Muscle of back (tissue), 11 donors: Measurements from ENCODE around the gene NAA40. TPM values are rescaled to one million over a fixed set of nuclear protein-coding genes. Genes with fewer than 3 reads are reported as not detected.
"Not testable (repeated sequence)": the region's sequence is repeated elsewhere in the genome, so short reads cannot be mapped to it uniquely, and the experiment has no call there.

Source experiments
- DNase-seq, 3 donors: peaks; one replicate each; pipeline versions ENCODE4 v3.0.0 to v3.0.0-alpha.2; 2013
- polyA plus RNA-seq, 10 donors: library from polyadenylated mRNA; unstranded; fragments of 120-200 nt; gene quantifications; one replicate each; pipeline ENCODE4 v1.2.1, GENCODE V29; 2013; ENCODE audit not compliant: insufficient read length in 10 of 10

Gene NAA40
- polyA plus RNA-seq, 10 donors, result 13.3 to 23.6 (median 15.4) TPM

- no peak for DNase-seq
Measured at GRCh38 chr11:63937713-63938478, 906 bp upstream of the NAA40 start.

GRCh38 chr11:63939397-63939891 lies 642 bp downstream of the NAA40 start:
- DNase-seq, result peak in 1 of 3 donors; percentile 59

DNA sequence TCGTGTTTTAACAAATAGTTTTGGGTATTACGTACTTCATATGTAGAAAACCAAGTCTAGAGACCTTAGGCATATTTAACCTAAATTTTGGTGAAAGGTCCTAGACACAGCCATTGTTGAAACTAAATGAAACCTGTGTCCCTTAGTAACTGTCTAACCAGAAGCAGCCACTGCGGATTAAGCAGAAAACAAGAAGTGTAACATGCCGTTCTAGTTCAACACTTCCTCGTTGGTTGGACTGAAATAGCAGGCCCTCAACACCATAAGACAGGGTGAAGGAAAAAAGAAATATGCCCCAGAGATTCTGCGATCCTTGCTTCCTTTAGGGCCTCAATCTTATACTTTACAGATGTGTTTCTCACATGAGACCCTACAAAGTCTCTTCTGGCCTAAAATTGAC lies 2.0 kb downstream of the NAA40 start:
- no peak for DNase-seq

DNA sequence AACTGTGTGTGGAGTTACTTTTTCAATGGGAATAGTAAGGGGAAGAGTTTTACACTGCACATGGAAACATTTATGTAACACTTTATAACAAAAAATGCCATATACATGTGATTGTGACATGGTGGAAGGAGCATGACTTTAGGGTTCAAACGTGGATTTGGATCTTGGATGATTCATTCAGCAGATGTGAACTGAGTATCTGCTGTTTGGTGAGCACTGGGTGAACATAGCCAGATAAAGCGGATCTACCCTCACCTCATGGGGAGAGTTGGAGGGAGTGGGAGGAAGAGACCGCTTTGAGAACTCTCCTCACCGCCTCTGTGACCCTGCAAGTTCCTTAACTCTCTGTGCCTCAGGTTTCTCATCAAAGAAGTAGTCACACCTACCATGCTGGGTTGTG lies 3.1 kb downstream of the NAA40 start:
- DNase-seq, result no peak

- DNase-seq, result no peak
Measured at GRCh38 chr11:63942803-63943202, 4.0 kb downstream of the NAA40 start.

- peak; percentile 56 to 69 (median 68) for DNase-seq
Measured at GRCh38 chr11:63944987-63945386, 6.2 kb downstream of the NAA40 start.

DNA sequence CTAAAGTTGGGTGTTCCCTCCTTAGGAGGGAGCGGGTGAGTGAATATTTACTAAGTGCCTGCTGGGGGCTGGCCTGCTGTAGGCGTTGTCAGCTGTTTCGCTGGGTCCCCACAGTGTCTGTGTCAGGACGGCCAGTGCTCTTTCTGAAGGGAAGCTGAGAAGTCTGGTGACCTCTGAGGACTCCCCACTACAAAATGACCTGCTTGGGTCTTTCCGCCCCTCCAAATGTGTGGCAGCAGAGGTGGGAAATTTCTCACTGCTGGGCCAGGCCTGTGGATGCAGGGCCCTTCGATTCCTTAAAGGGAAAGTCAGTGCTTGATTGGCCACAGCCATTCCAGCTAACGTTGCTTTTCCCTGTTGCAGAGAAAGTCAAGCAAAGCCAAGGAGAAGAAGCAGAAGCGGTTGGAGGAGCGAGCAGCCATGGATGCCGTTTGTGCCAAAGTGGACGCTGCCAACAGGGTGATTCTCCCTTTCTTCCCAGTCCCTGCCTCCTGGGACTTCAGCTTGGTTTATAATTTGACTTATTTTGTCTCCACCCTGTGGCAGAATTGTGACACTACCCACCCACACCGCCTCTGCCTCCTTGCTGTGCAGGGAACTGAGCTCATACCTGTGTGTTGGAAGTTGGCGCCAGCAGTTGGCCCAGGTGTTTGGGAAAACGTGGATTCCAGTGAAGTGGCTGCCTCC lies 6.8 kb downstream of the NAA40 start:
- DNase-seq, result peak; percentile 66 to 90 (median 79)

- DNase-seq, result no peak
Measured at GRCh38 chr11:63951779-63952536, 13.2 kb downstream of the NAA40 start.

DNA sequence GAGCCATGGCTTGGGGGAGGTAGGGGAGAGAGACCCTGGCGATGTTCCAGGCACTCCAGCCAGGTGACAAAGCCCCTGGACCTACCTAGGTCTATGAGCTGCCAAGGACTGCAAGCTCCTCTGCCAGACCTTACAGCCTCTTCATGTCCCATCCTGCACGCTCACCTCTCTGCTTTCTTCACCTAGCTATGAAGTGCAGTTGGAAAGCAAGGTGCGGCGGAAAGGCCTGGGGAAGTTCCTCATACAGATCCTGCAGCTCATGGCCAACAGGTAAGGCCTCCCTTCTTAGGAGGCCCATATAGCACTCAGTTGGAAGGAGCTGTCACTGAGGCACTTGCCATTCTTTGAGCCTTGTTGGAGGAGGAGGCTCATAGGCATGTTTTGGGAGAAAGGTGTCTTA lies 13.8 kb downstream of the NAA40 start:
- no peak for DNase-seq

DNA sequence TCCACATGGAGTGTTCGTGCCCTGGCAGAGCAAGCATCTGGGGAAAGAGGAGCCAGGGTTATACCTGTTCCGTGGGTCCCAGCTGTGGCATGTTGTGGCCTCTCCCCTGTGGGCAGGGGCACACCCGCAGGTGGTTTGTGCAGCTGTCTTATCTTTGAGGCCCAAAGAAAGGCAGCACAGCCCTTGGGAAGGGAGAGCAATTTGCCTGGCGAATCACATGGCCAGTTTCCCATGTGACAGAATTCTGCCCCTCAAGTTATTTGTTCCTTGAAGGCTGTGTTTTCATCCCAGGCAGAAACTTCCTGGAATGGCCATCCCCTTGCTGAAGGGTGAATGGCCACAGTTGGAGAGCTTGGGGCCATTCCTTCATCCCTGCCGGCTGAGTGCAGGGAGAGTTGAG lies 19.2 kb downstream of the NAA40 start:
- no peak for DNase-seq

DNA sequence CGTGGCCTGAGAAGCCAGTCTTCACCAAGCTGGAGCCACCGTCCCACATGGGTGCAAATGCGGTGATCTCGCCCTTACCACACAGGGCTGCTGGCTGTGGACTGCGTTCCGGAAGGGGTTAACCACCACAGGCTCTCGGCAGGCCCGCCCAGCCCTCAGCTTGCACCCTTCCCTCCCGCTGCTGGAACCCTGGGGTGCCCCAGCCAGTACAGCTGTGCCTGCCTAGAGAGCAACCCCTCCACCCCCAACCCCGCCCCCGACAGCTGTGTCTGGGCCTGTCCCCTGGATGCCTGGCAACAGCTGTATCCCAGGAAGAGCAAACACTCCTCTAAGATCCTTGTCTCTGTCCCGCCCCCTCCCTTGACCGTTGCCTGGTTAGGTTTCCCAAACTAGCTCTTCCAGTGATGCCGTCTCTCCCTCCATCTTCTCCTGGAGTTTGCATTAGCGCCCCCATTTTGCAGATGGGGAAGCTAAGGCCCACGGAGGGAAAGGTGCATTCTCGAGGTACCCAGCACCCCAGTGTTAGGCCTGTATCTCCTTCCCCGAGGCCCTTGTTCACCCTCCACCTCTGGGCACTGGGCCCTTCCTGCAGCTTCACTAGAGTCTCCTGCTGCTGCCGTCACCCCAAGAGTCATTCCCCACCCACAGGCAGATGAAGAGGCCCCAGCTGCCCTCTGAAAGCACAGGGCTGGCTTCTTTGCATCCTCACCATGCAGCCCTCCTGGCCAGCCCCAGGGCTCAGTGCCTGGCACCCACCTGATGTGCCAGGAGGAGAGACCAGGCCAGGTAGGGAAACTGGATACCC lies 23.0 kb downstream of the NAA40 start:
- DNase-seq, result peak; percentile 63 to 91 (median 76)

GRCh38 chr11:63963895-63964294 lies 25.1 kb downstream of the NAA40 start:
- DNase-seq, result not testable (repeated sequence)

GRCh38 chr11:63966444-63966843 lies 27.6 kb downstream of the NAA40 start:
- no peak for DNase-seq

- DNase-seq, result no peak
Measured at GRCh38 chr11:63969461-63969860, 30.7 kb downstream of the NAA40 start.

- no peak for DNase-seq
Measured at GRCh38 chr11:63970902-63971301, 32.1 kb downstream of the NAA40 start.

DNA sequence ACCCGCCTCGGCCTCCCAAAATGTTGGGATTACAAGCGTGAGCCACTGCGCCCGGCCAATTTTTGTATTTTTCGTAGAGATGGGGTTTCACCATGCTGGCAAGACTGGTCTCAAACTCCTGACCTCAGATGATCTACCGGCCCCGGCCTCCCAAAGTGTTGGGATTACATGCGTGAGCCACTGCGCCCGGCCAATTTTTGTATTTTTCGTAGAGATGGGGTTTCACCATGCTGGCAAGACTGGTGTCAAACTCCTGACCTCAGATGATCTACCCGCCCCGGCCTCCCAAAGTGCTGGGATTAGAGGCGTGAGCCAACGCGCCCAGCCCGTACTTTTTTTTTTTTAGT lies 35.1 kb downstream of the NAA40 start:
- not testable (repeated sequence) for DNase-seq

DNA sequence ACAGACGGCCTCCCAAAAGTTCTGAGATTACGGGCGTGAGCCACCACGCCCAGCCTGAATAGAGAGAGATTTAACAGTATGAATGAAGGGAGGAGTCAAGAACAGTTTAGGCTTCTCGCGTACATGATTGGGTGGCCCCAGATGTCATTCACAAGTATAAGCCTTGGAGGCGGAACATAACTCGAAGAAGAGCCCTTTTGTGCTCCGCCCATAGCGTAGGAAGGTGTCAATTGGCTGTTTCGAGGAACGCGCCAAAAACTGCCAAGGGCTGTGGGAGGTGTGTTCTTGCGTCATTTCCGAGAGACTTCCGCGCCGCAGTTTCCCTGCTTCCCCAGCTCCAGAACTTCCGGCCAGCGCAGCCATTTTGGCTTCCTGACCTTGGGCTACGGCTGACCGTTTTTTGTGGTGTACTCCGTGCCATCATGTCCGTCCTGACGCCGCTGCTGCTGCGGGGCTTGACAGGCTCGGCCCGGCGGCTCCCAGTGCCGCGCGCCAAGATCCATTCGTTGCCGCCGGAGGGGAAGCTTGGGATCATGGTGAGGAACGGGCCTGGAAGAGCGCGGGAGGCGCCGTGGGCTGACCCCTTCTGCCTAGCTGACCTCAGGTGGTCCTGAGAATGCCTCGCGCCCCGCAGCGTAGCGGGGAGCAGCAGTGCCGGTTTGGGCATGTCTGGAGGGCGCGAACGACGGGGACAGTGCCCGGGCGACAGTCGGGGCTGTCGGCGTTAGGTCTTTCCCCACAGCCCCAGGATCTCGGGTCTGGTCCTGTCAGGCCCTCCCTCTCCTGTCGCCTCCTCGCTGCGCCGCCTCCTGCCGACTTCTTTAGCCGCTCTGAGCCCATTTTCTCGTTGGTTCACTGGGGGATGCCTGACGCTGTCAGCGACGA lies 35.7 kb downstream of the NAA40 start, which contains the start of gene COX8A:
Gene COX8A, plus strand, starts transcription at position 362 of the 885 bp plus-strand sequence. Its CDS starts 61 bp downstream, at position 423.
- DNase-seq, result peak; percentile 99 to 100 (median 100)

- DNase-seq, result no peak
Measured at GRCh38 chr11:63978551-63979239, 39.9 kb downstream of the NAA40 start.

DNA sequence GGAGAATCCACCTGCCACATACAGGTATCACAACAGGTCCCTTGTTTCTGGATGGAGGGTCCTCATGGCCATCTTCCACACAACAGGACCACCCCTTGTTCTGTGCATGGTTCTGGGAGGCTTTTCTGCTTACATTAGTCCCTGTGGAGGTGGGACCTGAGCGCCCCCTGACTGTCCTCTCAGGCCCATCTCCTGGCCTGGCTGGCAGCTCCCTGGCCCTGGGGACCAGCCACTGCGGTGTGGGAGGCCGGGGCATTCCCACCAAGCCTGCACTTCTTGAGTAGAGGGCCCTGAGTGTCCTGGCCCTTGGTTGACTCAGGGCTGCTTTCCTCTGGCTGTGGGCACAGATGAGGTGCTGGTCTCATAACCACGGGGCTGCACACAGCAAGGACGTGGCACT lies 40.6 kb downstream of the NAA40 start:
- DNase-seq, result no peak

GRCh38 chr11:63985812-63986155 lies 47.0 kb downstream of the NAA40 start:
- no peak for DNase-seq
